ENCODE measurements around the gene CEBPZOS.

DNA sequence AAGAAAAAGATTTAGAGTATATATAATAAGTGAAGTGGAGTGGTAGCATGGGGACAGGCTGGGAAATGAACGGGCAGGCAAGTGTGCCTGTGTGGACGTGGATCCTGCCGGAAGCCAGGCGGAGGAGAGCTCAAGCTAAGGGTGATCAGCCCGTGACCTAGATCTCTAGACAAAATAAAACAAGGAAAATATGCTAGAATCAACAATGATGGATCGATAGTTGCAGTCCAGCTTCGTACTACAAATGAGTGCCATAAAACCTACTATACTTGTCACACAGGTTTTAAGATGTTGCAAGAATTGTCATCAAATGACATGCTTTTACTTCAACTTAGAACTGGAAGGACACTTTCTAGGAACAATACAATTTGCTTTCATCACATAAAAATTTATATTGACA, 48.0 kb upstream of the CEBPZOS start:
- TF ChIP-seq, protein P1, sequence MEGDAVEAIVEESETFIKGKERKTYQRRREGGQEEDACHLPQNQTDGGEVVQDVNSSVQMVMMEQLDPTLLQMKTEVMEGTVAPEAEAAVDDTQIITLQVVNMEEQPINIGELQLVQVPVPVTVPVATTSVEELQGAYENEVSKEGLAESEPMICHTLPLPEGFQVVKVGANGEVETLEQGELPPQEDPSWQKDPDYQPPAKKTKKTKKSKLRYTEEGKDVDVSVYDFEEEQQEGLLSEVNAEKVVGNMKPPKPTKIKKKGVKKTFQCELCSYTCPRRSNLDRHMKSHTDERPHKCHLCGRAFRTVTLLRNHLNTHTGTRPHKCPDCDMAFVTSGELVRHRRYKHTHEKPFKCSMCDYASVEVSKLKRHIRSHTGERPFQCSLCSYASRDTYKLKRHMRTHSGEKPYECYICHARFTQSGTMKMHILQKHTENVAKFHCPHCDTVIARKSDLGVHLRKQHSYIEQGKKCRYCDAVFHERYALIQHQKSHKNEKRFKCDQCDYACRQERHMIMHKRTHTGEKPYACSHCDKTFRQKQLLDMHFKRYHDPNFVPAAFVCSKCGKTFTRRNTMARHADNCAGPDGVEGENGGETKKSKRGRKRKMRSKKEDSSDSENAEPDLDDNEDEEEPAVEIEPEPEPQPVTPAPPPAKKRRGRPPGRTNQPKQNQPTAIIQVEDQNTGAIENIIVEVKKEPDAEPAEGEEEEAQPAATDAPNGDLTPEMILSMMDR (IDR thresholded peaks at IDR 0.05; ENCODE audit: low read depth, low read length) = no peak
- no peak for TF ChIP-seq EZH2phosphoT487 (IDR thresholded peaks at IDR 0.05; ENCODE audit: low read depth)

Measured in OCI-LY3 (cell line).